ENCODE results near the gene APCDD1.

Gene APCDD1

GRCh38 chr18:10477121-10477862 is 22.9 kb downstream of the APCDD1 start:
- peaks cover 7% of the 10 kb centered on the region for H3K36me3 ChIP-seq (ENCODE audit: control insufficient read depth, insufficient read depth, low read length)
- no peak overlapping the region for H3K4me3 ChIP-seq (ENCODE audit: extremely low read depth, insufficient read depth, low read length, poor library complexity, severe bottlenecking)
- peaks cover 9% of the 10 kb centered on the region for H3K4me1 ChIP-seq (ENCODE audit: control insufficient read depth, insufficient read depth, low read length, poor library complexity, severe bottlenecking)
- no peak overlapping the region for H3K27ac ChIP-seq (ENCODE audit: low read depth, low read length, severe bottlenecking)
- no peaks in the 10 kb centered on the region for H3K9me3 ChIP-seq (ENCODE audit: control insufficient read depth, low read length)
- WGBS, 2 experiments (ENCODE audit: insufficient coverage in 2 of 2), result 86 to 92% methylated on average over 1 to 2 of the region's 3 CpGs

- WGBS, 2 experiments (ENCODE audit: insufficient coverage in 2 of 2), result 75 to 83% methylated on average over 1 of the region's 2 CpGs
- Histone ChIP-seq H3K4me1 (ENCODE audit: control insufficient read depth, insufficient read depth, low read length, poor library complexity, severe bottlenecking) (peaks cover 11% of the 10 kb centered on the region), H3K4me3 (ENCODE audit: extremely low read depth, insufficient read depth, low read length, poor library complexity, severe bottlenecking) (no peak overlapping the region), H3K27ac (ENCODE audit: low read depth, low read length, severe bottlenecking) (no peak overlapping the region), H3K36me3 (ENCODE audit: control insufficient read depth, insufficient read depth, low read length) (peaks cover 7% of the 10 kb centered on the region), H3K9me3 (ENCODE audit: control insufficient read depth, low read length) (no peaks in the 10 kb centered on the region)
Measured at GRCh38 chr18:10477863-10478260, 23.4 kb downstream of the APCDD1 start.

- Histone ChIP-seq H3K9me3 (ENCODE audit: control insufficient read depth, low read length) (no peaks in the 10 kb centered on the region), H3K36me3 (ENCODE audit: control insufficient read depth, insufficient read depth, low read length) (peaks cover 7% of the 10 kb centered on the region), H3K4me1 (ENCODE audit: control insufficient read depth, insufficient read depth, low read length, poor library complexity, severe bottlenecking) (peaks cover 11% of the 10 kb centered on the region), H3K27ac (ENCODE audit: low read depth, low read length, severe bottlenecking) (no peak overlapping the region), H3K4me3 (ENCODE audit: extremely low read depth, insufficient read depth, low read length, poor library complexity, severe bottlenecking) (no peak overlapping the region)
- WGBS, 2 experiments (ENCODE audit: insufficient coverage in 2 of 2), result 57 to 65% methylated on average over 9 of the region's 9 CpGs
Measured at GRCh38 chr18:10481831-10482230, 27.4 kb downstream of the APCDD1 start.

GRCh38 chr18:10482363-10482984 is 28.0 kb downstream of the APCDD1 start:
- peaks cover 11% of the 10 kb centered on the region for H3K4me1 ChIP-seq (ENCODE audit: control insufficient read depth, insufficient read depth, low read length, poor library complexity, severe bottlenecking)
- no peak overlapping the region for H3K4me3 ChIP-seq (ENCODE audit: extremely low read depth, insufficient read depth, low read length, poor library complexity, severe bottlenecking)
- no peak overlapping the region for H3K27ac ChIP-seq (ENCODE audit: low read depth, low read length, severe bottlenecking)
- peaks cover 12% of the 10 kb centered on the region for H3K36me3 ChIP-seq (ENCODE audit: control insufficient read depth, insufficient read depth, low read length)
- WGBS, 2 experiments (ENCODE audit: insufficient coverage in 2 of 2), result 81 to 95% methylated on average over 5 to 9 of the region's 11 CpGs
- no peaks in the 10 kb centered on the region for H3K9me3 ChIP-seq (ENCODE audit: control insufficient read depth, low read length)

GRCh38 chr18:10482985-10483949 is 28.8 kb downstream of the APCDD1 start:
- H3K4me3 ChIP-seq (ENCODE audit: extremely low read depth, insufficient read depth, low read length, poor library complexity, severe bottlenecking), result no peak overlapping the region
- no peaks in the 10 kb centered on the region for H3K9me3 ChIP-seq (ENCODE audit: control insufficient read depth, low read length)
- no peak overlapping the region for H3K27ac ChIP-seq (ENCODE audit: low read depth, low read length, severe bottlenecking)
- H3K4me1 ChIP-seq (ENCODE audit: control insufficient read depth, insufficient read depth, low read length, poor library complexity, severe bottlenecking), result peaks cover 13% of the 10 kb centered on the region
- peaks cover 12% of the 10 kb centered on the region for H3K36me3 ChIP-seq (ENCODE audit: control insufficient read depth, insufficient read depth, low read length)
- 91 to 95% methylated on average over 17 to 18 of the region's 20 CpGs for whole genome bisulfite sequencing, 2 experiments (ENCODE audit: insufficient coverage in 2 of 2)

- no peak overlapping the region for H3K27ac ChIP-seq (ENCODE audit: low read depth, low read length, severe bottlenecking)
- no peak overlapping the region for H3K4me3 ChIP-seq (ENCODE audit: extremely low read depth, insufficient read depth, low read length, poor library complexity, severe bottlenecking)
- WGBS, 2 experiments (ENCODE audit: insufficient coverage in 2 of 2), result 91 to 100% methylated on average over 2 to 17 of the region's 20 CpGs
- peaks cover 14% of the 10 kb centered on the region for H3K4me1 ChIP-seq (ENCODE audit: control insufficient read depth, insufficient read depth, low read length, poor library complexity, severe bottlenecking)
- no peaks in the 10 kb centered on the region for H3K9me3 ChIP-seq (ENCODE audit: control insufficient read depth, low read length)
- peaks cover 12% of the 10 kb centered on the region for H3K36me3 ChIP-seq (ENCODE audit: control insufficient read depth, insufficient read depth, low read length)
Measured at GRCh38 chr18:10485475-10485874, 31.0 kb downstream of the APCDD1 start.

GRCh38 chr18:10486362-10486761 is 31.9 kb downstream of the APCDD1 start:
- no peak overlapping the region for H3K27ac ChIP-seq (ENCODE audit: low read depth, low read length, severe bottlenecking)
- H3K36me3 ChIP-seq (ENCODE audit: control insufficient read depth, insufficient read depth, low read length), result peaks cover 12% of the 10 kb centered on the region
- peaks cover 14% of the 10 kb centered on the region for H3K4me1 ChIP-seq (ENCODE audit: control insufficient read depth, insufficient read depth, low read length, poor library complexity, severe bottlenecking)
- WGBS, 2 experiments (ENCODE audit: insufficient coverage in 2 of 2), result 68 to 86% methylated on average over 3 of the region's 3 CpGs
- no peak overlapping the region for H3K4me3 ChIP-seq (ENCODE audit: extremely low read depth, insufficient read depth, low read length, poor library complexity, severe bottlenecking)
- no peaks in the 10 kb centered on the region for H3K9me3 ChIP-seq (ENCODE audit: control insufficient read depth, low read length)

GRCh38 chr18:10487154-10487553 is 32.7 kb downstream of the APCDD1 start:
- peaks cover 10% of the 10 kb centered on the region for H3K4me1 ChIP-seq (ENCODE audit: control insufficient read depth, insufficient read depth, low read length, poor library complexity, severe bottlenecking)
- peaks cover 12% of the 10 kb centered on the region for H3K36me3 ChIP-seq (ENCODE audit: control insufficient read depth, insufficient read depth, low read length)
- no peaks in the 10 kb centered on the region for H3K9me3 ChIP-seq (ENCODE audit: control insufficient read depth, low read length)
- no peak overlapping the region for H3K4me3 ChIP-seq (ENCODE audit: extremely low read depth, insufficient read depth, low read length, poor library complexity, severe bottlenecking)
- 93 to 96% methylated on average over 5 to 6 of the region's 6 CpGs for WGBS, 2 experiments (ENCODE audit: insufficient coverage in 2 of 2)
- no peak overlapping the region for H3K27ac ChIP-seq (ENCODE audit: low read depth, low read length, severe bottlenecking)

GRCh38 chr18:10488017-10488416 is 33.6 kb downstream of the APCDD1 start:
- Histone ChIP-seq H3K4me3 (ENCODE audit: extremely low read depth, insufficient read depth, low read length, poor library complexity, severe bottlenecking) (no peak overlapping the region), H3K9me3 (ENCODE audit: control insufficient read depth, low read length) (no peaks in the 10 kb centered on the region), H3K36me3 (ENCODE audit: control insufficient read depth, insufficient read depth, low read length) (peaks cover 12% of the 10 kb centered on the region), H3K27ac (ENCODE audit: low read depth, low read length, severe bottlenecking) (no peak overlapping the region), H3K4me1 (ENCODE audit: control insufficient read depth, insufficient read depth, low read length, poor library complexity, severe bottlenecking) (peaks cover 7% of the 10 kb centered on the region)
- WGBS, 2 experiments (ENCODE audit: insufficient coverage in 2 of 2), result 80 to 100% methylated on average over 1 to 2 of the region's 4 CpGs

GRCh38 chr18:10490401-10491165 is 36.1 kb downstream of the APCDD1 start:
- WGBS, 2 experiments (ENCODE audit: insufficient coverage in 2 of 2), result 69 to 74% methylated on average over 9 to 11 of the region's 14 CpGs
- H3K9me3 ChIP-seq (ENCODE audit: control insufficient read depth, low read length), result no peaks in the 10 kb centered on the region

More at GRCh38 chr18:10490401-10491165, 36.1 kb downstream of the APCDD1 start:
- Histone ChIP-seq H3K4me1 (ENCODE audit: control insufficient read depth, insufficient read depth, low read length, poor library complexity, severe bottlenecking) (peaks cover 7% of the 10 kb centered on the region), H3K27ac (ENCODE audit: low read depth, low read length, severe bottlenecking) (no peak overlapping the region), H3K4me3 (ENCODE audit: extremely low read depth, insufficient read depth, low read length, poor library complexity, severe bottlenecking) (no peak overlapping the region), H3K36me3 (ENCODE audit: control insufficient read depth, insufficient read depth, low read length) (peaks cover 12% of the 10 kb centered on the region)

Measured in mesodermal cell (in vitro differentiated cells).